ENCODE results near the gene STK16.
A peak's percentile ranks its signal among the peaks of the same experiment; 100 is the strongest.
"Not testable (repeated sequence)": the region's sequence is repeated elsewhere in the genome, so short reads cannot be mapped to it uniquely, and the experiment has no call there.

STK16 gene

DNA sequence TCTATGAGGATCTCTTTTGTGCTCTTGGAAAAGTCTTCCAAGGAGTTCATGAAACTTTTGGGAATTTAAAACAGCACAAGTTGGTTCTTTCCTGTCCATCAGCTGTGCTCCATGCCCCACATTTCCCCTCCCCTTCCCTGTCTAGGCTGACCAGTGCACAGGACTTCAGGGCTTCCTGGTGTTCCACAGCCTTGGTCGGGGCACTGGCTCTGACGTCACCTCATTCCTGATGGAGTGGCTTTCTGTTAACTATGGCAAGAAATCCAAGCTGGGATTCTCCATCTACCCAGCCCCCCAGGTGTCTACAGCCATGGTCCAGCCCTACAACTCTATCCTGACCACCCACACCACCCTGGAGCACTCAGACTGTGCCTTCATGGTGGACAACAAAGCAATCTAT lies 25.7 kb downstream of the STK16 start:
- no peak for DNase-seq (ENCODE audit: low read depth)

GRCh38 chr2:219272356-219272755 lies 27.1 kb downstream of the STK16 start:
- peak; percentile 27 for DNase-seq (ENCODE audit: low read depth)

GRCh38 chr2:219272995-219273394 lies 27.7 kb downstream of the STK16 start:
- peak; percentile 71 for DNase-seq (ENCODE audit: low read depth)

GRCh38 chr2:219273937-219274336 lies 28.7 kb downstream of the STK16 start:
- DNase-seq (ENCODE audit: low read depth): no peak

GRCh38 chr2:219274361-219274921 lies 29.2 kb downstream of the STK16 start:
- peak; percentile 65 for DNase-seq (ENCODE audit: low read depth)

- DNase-seq (ENCODE audit: low read depth): peak; percentile 61
Observed at GRCh38 chr2:219277703-219278654, 32.7 kb downstream of the STK16 start.

GRCh38 chr2:219278655-219279150 lies 33.4 kb downstream of the STK16 start:
- DNase-seq (ENCODE audit: low read depth): no peak

DNA sequence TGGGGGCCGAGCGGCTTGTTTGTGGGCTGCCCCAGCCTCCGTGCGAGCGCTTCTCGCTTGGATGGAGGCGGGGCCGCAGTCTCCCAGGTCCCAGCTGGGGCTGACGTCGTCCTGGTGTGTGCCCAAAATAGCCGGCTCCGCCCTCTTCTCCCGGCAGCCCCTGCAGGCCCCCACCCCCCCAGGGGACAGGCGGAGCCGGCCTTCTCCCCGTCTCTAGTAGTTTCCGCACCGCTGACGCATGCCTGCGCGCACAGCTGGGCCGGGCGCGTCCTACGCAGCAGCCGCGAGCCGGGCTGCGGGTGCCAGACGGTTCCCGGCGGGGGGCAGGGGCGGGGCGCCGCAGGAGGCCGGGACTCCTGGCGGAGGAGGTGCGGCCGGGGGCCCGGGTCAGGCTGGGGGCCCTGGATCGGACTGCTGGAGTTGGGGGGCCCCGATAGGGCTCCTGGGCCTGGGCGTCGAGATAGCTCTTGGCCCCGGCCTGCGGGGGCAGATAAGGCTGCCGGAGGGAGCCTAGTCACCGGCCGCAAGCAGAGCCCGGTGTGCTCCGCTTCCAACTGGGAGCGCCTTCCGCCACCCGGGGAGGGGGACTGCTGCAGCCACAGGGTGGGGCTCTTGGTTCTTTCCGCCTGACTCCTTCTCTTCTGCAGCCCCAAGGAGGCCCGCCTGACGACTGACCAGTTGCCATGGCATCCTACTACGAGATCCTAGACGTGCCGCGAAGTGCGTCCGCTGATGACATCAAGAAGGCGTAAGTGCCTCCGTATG lies 34.1 kb downstream of the STK16 start, which contains the start of gene DNAJB2:
TSS of gene DNAJB2 (plus strand) at position 216 of the 765 bp plus-strand sequence. CDS start at position 684, 468 bp downstream.
- DNase-seq (ENCODE audit: low read depth): peak; percentile 99

DNA sequence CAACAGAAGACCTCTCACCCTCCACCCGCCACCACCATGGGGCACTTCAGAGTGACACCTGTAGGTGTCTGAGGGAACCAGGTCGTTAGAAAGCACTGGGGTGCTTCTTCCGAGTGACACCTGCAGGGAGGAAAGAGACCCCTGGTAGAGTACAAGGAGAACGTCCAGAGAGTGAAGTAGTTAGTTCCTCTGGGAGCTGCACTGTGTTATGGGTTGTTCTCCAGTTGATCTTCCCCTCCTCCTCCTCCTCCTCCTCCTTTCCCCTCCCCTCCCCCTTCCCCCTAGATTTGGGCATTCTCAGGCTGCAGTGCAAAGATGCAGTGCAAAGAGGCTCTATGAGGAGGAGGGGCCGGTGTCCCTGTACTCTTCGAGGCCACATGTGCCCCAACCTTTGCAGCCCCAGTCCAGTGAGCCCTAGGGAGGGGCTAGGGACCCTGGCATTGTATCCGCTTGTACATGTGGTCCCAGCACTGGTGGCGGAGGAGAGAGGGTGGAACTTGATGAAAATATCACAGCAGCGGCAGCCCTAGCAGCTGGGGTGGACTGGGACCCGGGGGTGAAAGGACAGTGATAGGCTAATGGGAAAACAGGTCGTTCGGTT lies 34.7 kb downstream of the STK16 start:
- peak; percentile 12 for DNase-seq (ENCODE audit: low read depth)

- no peak for DNase-seq (ENCODE audit: low read depth)
Observed at GRCh38 chr2:219280651-219281050, 35.4 kb downstream of the STK16 start.

- no peak for DNase-seq (ENCODE audit: low read depth)
Observed at GRCh38 chr2:219281588-219281987, 36.3 kb downstream of the STK16 start.

DNA sequence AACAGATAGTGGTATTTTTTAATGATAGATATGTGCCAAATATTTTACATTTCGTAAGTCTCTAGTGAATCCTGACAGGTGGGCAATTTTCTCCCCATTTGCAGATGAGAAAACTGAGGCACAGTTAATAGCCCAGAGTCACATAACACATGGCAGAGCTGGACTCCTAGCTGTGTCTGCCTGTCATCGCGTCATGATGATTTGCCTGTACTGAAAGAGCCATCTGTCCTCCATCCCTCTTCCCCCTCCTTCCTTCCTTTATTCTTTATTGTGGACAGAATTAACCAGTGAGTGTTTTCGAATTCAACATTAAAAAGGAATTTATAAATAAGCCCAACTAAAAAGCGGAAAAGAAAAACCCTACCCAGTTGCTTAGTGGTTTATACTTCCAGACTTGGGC lies 37.1 kb downstream of the STK16 start:
- no peak for DNase-seq (ENCODE audit: low read depth)

- no peak for DNase-seq (ENCODE audit: low read depth)
Observed at GRCh38 chr2:219282943-219283581, 37.8 kb downstream of the STK16 start.

- peak; percentile 14 for DNase-seq (ENCODE audit: low read depth)
Observed at GRCh38 chr2:219284501-219285372, 39.5 kb downstream of the STK16 start.

GRCh38 chr2:219285373-219285735 lies 40.1 kb downstream of the STK16 start:
- DNase-seq (ENCODE audit: low read depth): no peak

DNA sequence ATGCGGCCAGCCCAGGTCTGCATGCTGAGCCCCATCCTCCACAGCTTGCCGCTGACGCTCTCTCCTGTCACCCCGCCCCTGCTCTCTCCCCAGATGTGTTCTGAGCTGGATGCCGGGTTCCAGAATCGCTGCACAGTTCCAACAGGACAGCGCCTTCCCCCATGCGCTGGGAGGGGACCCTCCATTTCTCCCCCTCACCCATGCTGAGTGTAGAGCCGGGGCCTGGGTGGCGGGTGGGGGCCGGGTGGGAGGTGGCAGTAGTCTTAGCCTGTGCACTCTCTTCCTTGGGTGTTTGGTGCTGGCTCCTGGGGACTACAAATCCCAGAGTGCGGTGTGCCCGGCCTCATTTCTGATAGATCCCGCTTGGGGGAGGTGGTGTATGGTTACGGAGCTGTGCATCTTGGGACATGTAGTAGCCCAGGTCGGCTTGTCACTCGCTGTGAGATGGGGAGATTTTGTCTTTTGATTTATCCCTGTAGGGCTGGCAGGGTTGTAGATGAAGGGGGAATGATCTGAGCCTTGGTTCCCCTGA lies 40.7 kb downstream of the STK16 start:
- peak; percentile 64 for DNase-seq (ENCODE audit: low read depth)

DNA sequence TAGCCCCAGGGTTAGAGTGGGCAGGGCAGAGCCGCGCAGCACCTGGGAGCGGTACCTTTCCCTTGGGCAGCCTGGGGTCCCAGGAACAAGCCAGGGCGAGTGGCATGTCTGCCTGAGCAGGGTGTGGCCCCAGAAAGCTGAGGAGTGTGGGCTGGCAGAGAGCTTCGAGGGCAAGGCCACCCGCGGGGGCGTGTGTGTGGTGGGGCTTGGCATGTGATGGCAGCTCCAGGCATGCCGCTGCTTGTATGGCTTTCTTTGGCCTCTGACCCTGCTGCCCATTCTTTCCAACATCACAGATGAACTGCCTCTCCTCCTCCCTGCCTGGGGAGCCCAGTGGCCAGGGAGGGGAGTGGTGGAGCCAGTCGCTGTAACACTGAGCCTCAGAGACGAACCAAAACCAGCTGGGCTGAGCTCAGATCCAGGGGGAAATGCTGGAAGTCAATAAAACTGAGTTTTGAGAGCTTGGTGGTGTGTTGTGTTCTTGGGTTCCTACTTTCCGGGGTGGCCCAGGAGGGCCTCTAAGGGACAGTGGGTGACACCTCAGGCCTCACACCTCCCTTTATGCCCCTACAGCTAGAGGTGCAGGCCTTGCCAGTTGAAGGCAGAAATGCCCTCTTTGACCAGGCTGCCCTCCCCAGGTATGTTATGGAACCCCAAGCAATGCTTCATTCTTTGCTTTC lies 41.3 kb downstream of the STK16 start:
- peak; percentile 23 for DNase-seq (ENCODE audit: low read depth)

- DNase-seq (ENCODE audit: low read depth): not testable (repeated sequence)
Observed at GRCh38 chr2:219287116-219287440, 41.8 kb downstream of the STK16 start.

DNA sequence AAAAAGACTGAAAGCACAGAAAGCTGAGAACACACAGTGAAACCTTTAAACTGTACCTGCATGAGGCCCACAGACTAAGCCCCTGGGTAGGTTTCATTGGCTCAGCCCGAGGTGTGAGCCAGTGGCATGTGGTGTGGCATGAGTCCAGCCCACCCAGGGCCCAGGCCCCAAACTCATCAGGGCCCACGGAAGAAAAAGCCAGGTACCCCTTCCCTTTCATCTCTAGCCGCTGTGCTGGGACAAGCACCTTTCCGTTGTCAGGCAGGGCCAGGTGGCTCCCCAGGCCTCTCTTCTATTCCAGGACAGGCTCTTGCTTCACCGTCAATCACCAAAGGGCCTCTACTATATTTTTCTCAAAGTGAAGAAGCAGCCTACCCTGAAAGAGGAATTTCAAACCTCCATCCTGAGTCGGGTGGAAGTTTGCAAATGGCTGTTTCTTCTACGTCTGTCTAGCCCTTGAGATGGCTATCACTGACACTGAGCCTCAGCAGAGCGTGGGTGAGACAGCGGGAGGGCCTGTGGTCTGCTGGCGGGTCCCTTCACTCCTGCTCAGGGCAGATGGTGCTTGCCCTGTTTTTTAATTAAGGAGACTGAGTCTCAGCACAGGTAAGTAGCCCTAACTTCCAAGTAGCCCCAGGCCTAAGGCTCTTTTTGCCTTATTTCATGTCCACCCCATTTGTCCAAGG lies 42.4 kb downstream of the STK16 start:
- peak; percentile 18 for DNase-seq (ENCODE audit: low read depth)

All from amniotic epithelial cell (primary cell).